GM06990 (cell line): ENCODE measurements around the gene DGUOK.

Experiments used
- DNase-seq: peaks from one replicate; pipeline ENCODE4 v3.0.0-alpha.2; 2011; ENCODE audit not compliant: insufficient read length; ENCODE audit errors: extremely low read depth
- H3K27me3 ChIP-seq: replicated peaks from 2 replicates; pipeline ENCODE4 v1.6.0; 2011; ENCODE audit warnings: low read length; ENCODE audit not compliant: control insufficient read depth, insufficient read depth
- H3K36me3 ChIP-seq: 2 replicates; pipeline ENCODE4 v1.5.1; 2011; ENCODE audit warnings: low read length; ENCODE audit not compliant: control insufficient read depth, insufficient read depth
- H3K4me3 ChIP-seq: replicated peaks from 2 replicates; pipeline ENCODE4 v1.5.1; 2011; ENCODE audit warnings: low read depth, mild to moderate bottlenecking, control low read depth, low read length
- TF ChIP-seq, protein P1 (sequence below): IDR thresholded peaks from 2 replicates; pipeline ENCODE4 v1.5.1; 2011; ENCODE audit warnings: low read length, control low read depth, mild to moderate bottlenecking, inconsistent platforms; ENCODE audit not compliant: insufficient read depth, poor library complexity, severe bottlenecking

DGUOK gene

DNA sequence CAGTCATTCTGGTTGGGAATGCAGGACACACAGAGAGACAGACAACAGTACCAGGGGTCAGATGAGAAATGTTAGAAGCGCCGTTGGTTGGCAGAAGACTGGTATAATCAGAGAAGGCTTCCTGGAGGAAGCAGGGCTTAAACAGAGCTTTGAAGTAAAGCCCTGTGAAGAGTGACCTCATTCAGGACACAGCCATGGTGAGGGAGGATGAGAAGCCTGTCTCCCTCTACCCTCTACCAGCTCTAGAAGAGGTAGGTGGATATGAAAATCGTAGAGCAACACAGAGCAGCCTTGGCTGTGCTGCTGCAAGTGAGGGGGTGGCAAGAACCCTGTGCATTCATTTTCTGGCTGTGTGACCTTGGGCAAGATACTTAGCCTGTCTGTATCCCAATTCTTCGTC, 72.3 kb downstream of the DGUOK start:
- no peak for DNase-seq
- H3K27me3 ChIP-seq: no peaks in the 10 kb centered on the region
- no peak overlapping the region for H3K4me3 ChIP-seq
- peaks cover 10% of the 10 kb centered on the region for H3K36me3 ChIP-seq
- TF ChIP-seq, protein P1, sequence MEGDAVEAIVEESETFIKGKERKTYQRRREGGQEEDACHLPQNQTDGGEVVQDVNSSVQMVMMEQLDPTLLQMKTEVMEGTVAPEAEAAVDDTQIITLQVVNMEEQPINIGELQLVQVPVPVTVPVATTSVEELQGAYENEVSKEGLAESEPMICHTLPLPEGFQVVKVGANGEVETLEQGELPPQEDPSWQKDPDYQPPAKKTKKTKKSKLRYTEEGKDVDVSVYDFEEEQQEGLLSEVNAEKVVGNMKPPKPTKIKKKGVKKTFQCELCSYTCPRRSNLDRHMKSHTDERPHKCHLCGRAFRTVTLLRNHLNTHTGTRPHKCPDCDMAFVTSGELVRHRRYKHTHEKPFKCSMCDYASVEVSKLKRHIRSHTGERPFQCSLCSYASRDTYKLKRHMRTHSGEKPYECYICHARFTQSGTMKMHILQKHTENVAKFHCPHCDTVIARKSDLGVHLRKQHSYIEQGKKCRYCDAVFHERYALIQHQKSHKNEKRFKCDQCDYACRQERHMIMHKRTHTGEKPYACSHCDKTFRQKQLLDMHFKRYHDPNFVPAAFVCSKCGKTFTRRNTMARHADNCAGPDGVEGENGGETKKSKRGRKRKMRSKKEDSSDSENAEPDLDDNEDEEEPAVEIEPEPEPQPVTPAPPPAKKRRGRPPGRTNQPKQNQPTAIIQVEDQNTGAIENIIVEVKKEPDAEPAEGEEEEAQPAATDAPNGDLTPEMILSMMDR: no peak

DNA sequence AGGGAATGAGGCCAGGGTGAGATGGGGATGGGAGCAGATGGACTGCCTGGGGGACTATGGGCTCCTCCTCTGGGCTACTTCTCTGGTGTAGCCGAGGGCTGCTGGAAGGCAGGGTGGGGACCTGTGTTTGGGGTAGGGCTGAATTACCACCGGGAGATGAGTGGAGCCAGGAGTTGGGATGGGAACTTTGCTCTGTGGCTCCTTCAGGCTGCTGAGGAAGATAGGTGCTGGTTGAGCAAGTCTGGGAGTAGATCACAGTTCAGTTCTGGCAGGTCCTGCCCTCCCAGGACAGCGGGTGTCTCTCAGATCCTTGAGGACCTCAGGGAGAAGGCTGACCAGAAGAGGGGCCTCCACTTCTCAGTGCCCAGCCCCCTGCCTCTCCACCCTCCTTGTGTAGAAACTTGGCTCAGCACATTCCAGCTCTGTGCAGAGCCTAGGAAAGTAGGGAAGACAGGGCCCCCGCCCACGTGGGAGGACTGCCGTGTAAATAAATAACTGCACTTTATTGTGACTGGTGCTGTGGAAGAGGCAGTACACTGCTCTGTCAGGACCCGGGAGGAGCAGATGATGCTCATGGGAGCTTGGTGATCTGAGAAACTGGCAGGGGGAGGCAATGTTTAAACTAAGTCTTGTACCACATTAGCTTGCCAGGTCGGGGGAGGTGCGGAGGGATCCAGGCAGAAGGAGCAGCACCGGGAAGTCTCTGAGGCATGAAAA, 73.4 kb downstream of the DGUOK start:
- Histone ChIP-seq H3K36me3 (peaks cover 19% of the 10 kb centered on the region), H3K27me3 (no peaks in the 10 kb centered on the region), H3K4me3 (no peak overlapping the region)
- TF ChIP-seq, protein P1: no peak
- no peak for DNase-seq

DNA sequence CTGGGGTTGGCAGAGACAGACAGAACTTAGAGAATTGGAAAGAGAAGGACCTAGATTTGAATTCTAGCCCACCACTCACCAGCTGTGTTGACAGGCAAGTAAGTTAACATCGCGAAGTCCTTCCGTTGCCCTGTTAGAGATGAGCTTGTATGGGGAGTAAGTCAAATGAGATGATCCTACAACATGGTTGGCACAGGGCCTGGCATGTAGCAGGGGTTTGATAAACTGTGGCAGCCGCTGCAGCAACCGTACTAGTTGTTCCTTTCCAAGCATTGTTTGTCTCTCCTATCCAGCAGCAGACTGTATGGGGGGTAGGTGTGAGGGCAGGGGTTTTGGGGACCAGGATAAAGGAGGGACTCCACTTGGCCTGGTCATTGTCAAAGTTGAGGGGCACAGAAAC, 74.0 kb downstream of the DGUOK start:
- DNase-seq: no peak

DNA sequence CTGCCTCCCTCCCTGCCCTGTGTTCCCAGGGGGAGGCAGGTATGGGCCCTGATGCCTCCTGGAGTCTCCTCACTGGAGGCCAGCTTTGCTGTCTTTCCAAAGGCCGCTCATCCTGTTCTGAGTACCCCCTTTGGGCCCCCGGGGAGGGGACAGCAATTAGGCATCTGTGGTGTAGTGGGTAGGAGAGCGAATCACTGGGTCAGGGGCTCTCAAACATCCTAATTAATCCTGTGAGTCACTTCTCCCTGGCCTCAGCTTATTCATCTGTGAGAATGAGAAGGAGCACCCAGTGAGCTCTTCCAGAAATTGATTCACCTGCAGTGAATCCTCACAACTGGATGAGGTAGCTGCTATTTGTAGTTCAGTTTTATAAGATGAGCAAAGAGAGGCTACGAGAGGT, 74.4 kb downstream of the DGUOK start:
- no peak overlapping the region for H3K4me3 ChIP-seq
- H3K36me3 ChIP-seq: peaks cover 27% of the 10 kb centered on the region
- H3K27me3 ChIP-seq: no peaks in the 10 kb centered on the region
- no peak for DNase-seq
- TF ChIP-seq, protein P1: no peak

More for the DNA sequence above, 74.0 kb downstream of the DGUOK start:
- TF ChIP-seq, protein P1: no peak
- Histone ChIP-seq H3K4me3 (no peak overlapping the region), H3K36me3 (peaks cover 24% of the 10 kb centered on the region), H3K27me3 (no peaks in the 10 kb centered on the region)

DNA sequence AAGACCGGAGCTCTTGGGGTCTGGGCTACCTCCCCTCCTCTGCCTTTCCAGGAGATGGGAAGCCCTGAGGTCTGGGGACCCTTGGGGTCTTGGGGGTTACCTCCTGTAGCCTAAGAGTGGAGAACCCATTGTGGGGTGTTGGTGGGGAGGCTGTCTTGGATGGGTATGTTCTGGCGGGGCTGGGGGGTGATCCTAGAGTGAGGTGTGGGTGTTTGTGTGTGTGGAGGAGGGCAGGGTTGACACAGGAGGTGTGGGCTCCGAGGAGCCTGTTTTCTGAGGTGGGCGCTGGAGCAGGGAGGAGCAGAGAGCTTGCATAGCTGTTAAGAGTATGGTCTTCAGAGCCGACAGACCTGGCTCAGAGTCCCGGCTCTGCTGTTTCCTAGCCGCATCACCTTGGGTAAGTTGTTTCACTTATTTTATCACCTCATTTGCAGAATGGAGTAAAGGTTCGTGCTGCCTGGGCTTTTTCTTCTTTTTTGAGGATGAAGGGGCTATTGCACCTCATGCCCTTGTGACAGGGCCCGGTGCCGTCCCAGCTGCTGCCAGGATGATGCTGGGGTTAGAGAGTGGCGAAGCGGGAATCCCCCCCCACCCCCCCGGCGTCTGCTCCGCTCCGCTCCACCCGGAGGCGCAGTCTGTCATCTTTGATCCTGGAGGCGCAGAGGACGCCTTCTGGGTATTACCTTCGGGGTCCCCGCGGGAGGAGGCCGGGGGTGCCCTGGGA, 75.3 kb downstream of the DGUOK start:
- TF ChIP-seq, protein P1: peak; percentile 23
- DNase-seq: no peak

More for the DNA sequence above, 75.3 kb downstream of the DGUOK start:
- no peaks in the 10 kb centered on the region for H3K27me3 ChIP-seq
- H3K4me3 ChIP-seq: peak overlapping the region; percentile 60
- peaks cover 28% of the 10 kb centered on the region for H3K36me3 ChIP-seq
